K562 (cell line): ENCODE measurements around the gene PRKAR2B. TPM values are rescaled to one million over a fixed set of nuclear protein-coding genes. Genes with fewer than 3 reads are reported as not detected.

Experiments used
- ARID1B ChIP-seq: fragments of 450-650 bp; IDR thresholded peaks from 2 replicates; pipeline ENCODE4 v1.6.1; 2016; ENCODE audit warnings: antibody characterized with exemption, mild to moderate bottlenecking, inconsistent platforms
- GATAD2A ChIP-seq: fragments of 450-650 bp; IDR thresholded peaks from 2 replicates; pipeline ENCODE4 v1.6.1; 2017
- HNRNPL ChIP-seq: fragments of 200-400 bp; formaldehyde crosslinking; IDR thresholded peaks from 2 replicates; pipeline ENCODE4 v1.6.1; 2017; ENCODE audit warnings: low read depth, mild to moderate bottlenecking, low read length
- JUNB ChIP-seq: fragments of 450-650 bp; formaldehyde crosslinking; conservative IDR thresholded peaks from 2 replicates; pipeline ENCODE4 v1.4.0; 2020; ENCODE audit warnings: mild to moderate bottlenecking
- KLF13 ChIP-seq: fragments of 450-650 bp; IDR thresholded peaks from 2 replicates; pipeline ENCODE4 v1.6.1; 2016; ENCODE audit warnings: missing genetic modification characterization, low read depth, mild to moderate bottlenecking, missing compliant biosample characterization, moderate library complexity, borderline replicate concordance
- LARP7 ChIP-seq: fragments of 450-650 bp; IDR thresholded peaks from 2 replicates; pipeline ENCODE4 v1.6.1; 2016
- MECOM ChIP-seq: fragments of 250-450 bp; sonication (Bioruptor Pico); IDR thresholded peaks from 2 replicates; pipeline ENCODE4 v1.8.0; 2022; ENCODE audit warnings: inconsistent platforms
- MYBL2 ChIP-seq, 2 experiments: fragments of 450-650 bp in 1 of 2; sonication (generic) in 1 of 2; formaldehyde crosslinking in 1 of 2; IDR thresholded peaks; 2 replicates each; pipeline versions ENCODE4 v1.6.1 to v1.8.1; 2017 to 2022; ENCODE audit warnings: borderline replicate concordance in 1 of 2, inconsistent platforms in 1 of 2, low read depth in 1 of 2, mild to moderate bottlenecking in 1 of 2, missing genetic modification reagents in 1 of 2, moderate library complexity in 1 of 2
- NFIX ChIP-seq: fragments of 250-450 bp; sonication (Bioruptor Pico); IDR thresholded peaks from 2 replicates; pipeline ENCODE4 v1.4.0; 2020; ENCODE audit warnings: low read depth, mild to moderate bottlenecking, moderate library complexity
- PTRF ChIP-seq: fragments of 450-650 bp; IDR thresholded peaks from 2 replicates; pipeline ENCODE4 v1.6.1; 2016; ENCODE audit warnings: mild to moderate bottlenecking, missing genetic modification characterization, missing compliant biosample characterization
- RBBP5 ChIP-seq: fragments of 200-600 bp; sonication (generic); IDR thresholded peaks from 2 replicates; pipeline ENCODE4 v1.6.1; 2012; ENCODE audit warnings: borderline replicate concordance, mild to moderate bottlenecking, low read length, control low read depth, inconsistent platforms; ENCODE audit not compliant: insufficient read depth, poor library complexity, severe bottlenecking
- THRAP3 ChIP-seq: fragments of 450-650 bp; IDR thresholded peaks from 2 replicates; pipeline ENCODE4 v1.6.1; 2016; ENCODE audit warnings: mild to moderate bottlenecking, inconsistent platforms, borderline replicate concordance
- ZNF41 ChIP-seq: fragments of 250-450 bp; sonication (Bioruptor Pico); conservative IDR thresholded peaks from 2 replicates; pipeline ENCODE4 v1.4.0; 2020; ENCODE audit warnings: mild to moderate bottlenecking
- ZSCAN32 ChIP-seq: fragments of 450-650 bp; formaldehyde crosslinking; IDR thresholded peaks from 2 replicates; pipeline ENCODE4 v1.4.0; 2020; ENCODE audit warnings: mild to moderate bottlenecking, moderate library complexity
- polyA plus RNA-seq, 8 experiments: library from polyadenylated mRNA; depleted of rRNA in 4 of 8; stranded (reverse) in 5 of 8; unstranded in 3 of 8; fragments of >200 nt; fragmentation: Nextera tagmentation in 2 of 8; fragmentation: Illumina TruSeq in 1 of 8; extraction: Ambion mirVana in 2 of 8; extraction: Trizol in 1 of 8; gene quantifications; 2 replicates each; pipeline versions ENCODE4 v1.2.1 to v1.2.3, GENCODE V29; 2011 to 2014; ENCODE audit warnings: inconsistent platforms in 1 of 8, missing spikeins in 1 of 8
- total RNA-seq, 7 experiments: library from RNA; depleted of rRNA in 6 of 7; stranded (reverse); fragments of >200 nt in 6 of 7; fragmentation: Illumina TruSeq in 2 of 7; extraction: Trizol in 2 of 7; gene quantifications; 2 replicates each; pipeline versions ENCODE4 v1.2.1 to v1.2.3, GENCODE V29; 2011 to 2021; ENCODE audit warnings: low replicate concordance in 1 of 7
- TF ChIP-seq, protein P1 (sequence below): fragments of 450-650 bp; IDR thresholded peaks from 2 replicates; pipeline ENCODE4 v1.6.1; 2016; ENCODE audit warnings: borderline replicate concordance
- TF ChIP-seq, protein P2 (sequence below): fragments of 200-400 bp; formaldehyde crosslinking; IDR thresholded peaks from 2 replicates; pipeline ENCODE4 v1.6.1; 2017; ENCODE audit warnings: mild to moderate bottlenecking, low read depth, low read length, moderate library complexity
- TF ChIP-seq, protein P3 (sequence below): sonication (generic); formaldehyde crosslinking; IDR thresholded peaks from 2 replicates; pipeline ENCODE4 v1.8.0; 2022; ENCODE audit warnings: missing genetic modification reagents, mild to moderate bottlenecking, moderate library complexity, borderline replicate concordance
- TF ChIP-seq, protein P4 (sequence below): fragments of 250-450 bp; sonication (Bioruptor Pico); IDR thresholded peaks from 2 replicates; pipeline ENCODE4 v1.8.0; 2021; ENCODE audit warnings: mild to moderate bottlenecking, moderate library complexity
- TF ChIP-seq, protein P5 (sequence below): fragments of 450-650 bp; conservative IDR thresholded peaks from 2 replicates; pipeline ENCODE4 v1.6.1; 2016; ENCODE audit warnings: missing genetic modification characterization, low read depth, mild to moderate bottlenecking, missing compliant biosample characterization, moderate library complexity

The PRKAR2B gene
- total and polyA plus RNA-seq, 9 of the 15 experiments (the other 6 are each of a cell fraction or from before 2014, with no cell fraction given) = 59.0 to 173 (median 129) TPM

DNA sequence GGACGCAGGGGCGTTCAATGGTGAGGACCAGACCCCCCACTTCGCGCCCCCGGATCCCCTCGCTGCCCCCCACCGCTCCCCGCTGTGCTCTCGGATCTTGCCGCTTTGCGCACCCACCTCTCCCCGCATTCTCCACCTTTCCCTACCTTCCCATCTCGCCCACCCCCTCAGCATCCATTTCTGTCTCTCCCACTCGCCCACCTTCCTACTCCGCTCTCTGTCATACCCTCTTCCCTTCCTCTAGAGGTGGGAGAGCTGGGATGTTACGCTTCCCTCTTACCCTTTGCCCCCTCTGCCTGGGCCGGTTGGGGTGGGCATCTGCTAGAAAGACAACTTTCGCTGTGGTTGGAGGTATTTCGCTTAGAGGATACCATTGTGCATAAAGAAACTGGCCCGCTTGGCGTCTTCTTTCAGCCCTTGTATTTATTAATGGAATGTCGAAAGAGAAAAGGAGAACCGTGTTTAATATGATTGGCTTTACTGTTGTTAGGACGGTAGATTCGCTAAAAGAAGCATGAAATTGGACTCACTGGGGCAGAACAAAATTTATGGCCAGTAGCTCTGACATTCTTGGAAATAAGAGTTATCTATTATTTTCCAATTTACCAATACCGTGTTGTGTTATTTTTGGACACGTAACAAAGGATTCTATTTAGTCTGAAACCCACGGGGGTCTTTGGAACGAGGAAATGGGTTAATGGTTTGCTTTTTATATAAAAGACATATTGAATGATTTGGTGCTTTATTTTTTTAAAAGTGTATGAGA lies 873 bp downstream of the PRKAR2B start (continued):
- TF ChIP-seq HNRNPL (no peak), THRAP3 (0 out of 2 replicates have a peak, but pooled peaks have one; percentile 21), ZSCAN32 (CRISPR knock-in tag) (no peak), ARID1B (0 out of 2 replicates have a peak, but pooled peaks have one; percentile 19), LARP7 (peak; percentile 67; the same call in 1 of the 2 replicates), ZNF41 (CRISPR knock-in tag) (no peak), RBBP5 (no peak), KLF13 (tag) (no peak), GATAD2A (peak; percentile 87), NFIX (CRISPR knock-in tag) (no peak), PTRF (tag) (no peak), JUNB (CRISPR knock-in tag) (no peak), MYBL2 (IDR thresholded peaks at IDR 0.05; ENCODE audit: low read depth) (no peak), MYBL2 (CRISPR knock-in tag; IDR thresholded peaks at IDR 0.05; ENCODE audit: borderline replicate concordance) (no peak), MECOM (no peak)
- TF ChIP-seq, protein P1, sequence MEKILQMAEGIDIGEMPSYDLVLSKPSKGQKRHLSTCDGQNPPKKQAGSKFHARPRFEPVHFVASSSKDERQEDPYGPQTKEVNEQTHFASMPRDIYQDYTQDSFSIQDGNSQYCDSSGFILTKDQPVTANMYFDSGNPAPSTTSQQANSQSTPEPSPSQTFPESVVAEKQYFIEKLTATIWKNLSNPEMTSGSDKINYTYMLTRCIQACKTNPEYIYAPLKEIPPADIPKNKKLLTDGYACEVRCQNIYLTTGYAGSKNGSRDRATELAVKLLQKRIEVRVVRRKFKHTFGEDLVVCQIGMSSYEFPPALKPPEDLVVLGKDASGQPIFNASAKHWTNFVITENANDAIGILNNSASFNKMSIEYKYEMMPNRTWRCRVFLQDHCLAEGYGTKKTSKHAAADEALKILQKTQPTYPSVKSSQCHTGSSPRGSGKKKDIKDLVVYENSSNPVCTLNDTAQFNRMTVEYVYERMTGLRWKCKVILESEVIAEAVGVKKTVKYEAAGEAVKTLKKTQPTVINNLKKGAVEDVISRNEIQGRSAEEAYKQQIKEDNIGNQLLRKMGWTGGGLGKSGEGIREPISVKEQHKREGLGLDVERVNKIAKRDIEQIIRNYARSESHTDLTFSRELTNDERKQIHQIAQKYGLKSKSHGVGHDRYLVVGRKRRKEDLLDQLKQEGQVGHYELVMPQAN = peak; percentile 69
- TF ChIP-seq, protein P2, sequence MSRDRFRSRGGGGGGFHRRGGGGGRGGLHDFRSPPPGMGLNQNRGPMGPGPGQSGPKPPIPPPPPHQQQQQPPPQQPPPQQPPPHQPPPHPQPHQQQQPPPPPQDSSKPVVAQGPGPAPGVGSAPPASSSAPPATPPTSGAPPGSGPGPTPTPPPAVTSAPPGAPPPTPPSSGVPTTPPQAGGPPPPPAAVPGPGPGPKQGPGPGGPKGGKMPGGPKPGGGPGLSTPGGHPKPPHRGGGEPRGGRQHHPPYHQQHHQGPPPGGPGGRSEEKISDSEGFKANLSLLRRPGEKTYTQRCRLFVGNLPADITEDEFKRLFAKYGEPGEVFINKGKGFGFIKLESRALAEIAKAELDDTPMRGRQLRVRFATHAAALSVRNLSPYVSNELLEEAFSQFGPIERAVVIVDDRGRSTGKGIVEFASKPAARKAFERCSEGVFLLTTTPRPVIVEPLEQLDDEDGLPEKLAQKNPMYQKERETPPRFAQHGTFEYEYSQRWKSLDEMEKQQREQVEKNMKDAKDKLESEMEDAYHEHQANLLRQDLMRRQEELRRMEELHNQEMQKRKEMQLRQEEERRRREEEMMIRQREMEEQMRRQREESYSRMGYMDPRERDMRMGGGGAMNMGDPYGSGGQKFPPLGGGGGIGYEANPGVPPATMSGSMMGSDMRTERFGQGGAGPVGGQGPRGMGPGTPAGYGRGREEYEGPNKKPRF = no peak
- TF ChIP-seq, protein P3, sequence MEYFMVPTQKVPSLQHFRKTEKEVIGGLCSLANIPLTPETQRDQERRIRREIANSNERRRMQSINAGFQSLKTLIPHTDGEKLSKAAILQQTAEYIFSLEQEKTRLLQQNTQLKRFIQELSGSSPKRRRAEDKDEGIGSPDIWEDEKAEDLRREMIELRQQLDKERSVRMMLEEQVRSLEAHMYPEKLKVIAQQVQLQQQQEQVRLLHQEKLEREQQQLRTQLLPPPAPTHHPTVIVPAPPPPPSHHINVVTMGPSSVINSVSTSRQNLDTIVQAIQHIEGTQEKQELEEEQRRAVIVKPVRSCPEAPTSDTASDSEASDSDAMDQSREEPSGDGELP (CRISPR knock-in tag) = no peak
- TF ChIP-seq, protein P4, sequence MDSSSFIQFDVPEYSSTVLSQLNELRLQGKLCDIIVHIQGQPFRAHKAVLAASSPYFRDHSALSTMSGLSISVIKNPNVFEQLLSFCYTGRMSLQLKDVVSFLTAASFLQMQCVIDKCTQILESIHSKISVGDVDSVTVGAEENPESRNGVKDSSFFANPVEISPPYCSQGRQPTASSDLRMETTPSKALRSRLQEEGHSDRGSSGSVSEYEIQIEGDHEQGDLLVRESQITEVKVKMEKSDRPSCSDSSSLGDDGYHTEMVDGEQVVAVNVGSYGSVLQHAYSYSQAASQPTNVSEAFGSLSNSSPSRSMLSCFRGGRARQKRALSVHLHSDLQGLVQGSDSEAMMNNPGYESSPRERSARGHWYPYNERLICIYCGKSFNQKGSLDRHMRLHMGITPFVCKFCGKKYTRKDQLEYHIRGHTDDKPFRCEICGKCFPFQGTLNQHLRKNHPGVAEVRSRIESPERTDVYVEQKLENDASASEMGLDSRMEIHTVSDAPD (CRISPR knock-in tag) = no peak
- TF ChIP-seq, protein P5, sequence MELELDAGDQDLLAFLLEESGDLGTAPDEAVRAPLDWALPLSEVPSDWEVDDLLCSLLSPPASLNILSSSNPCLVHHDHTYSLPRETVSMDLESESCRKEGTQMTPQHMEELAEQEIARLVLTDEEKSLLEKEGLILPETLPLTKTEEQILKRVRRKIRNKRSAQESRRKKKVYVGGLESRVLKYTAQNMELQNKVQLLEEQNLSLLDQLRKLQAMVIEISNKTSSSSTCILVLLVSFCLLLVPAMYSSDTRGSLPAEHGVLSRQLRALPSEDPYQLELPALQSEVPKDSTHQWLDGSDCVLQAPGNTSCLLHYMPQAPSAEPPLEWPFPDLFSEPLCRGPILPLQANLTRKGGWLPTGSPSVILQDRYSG = no peak
